Stimulated activated CD8-positive, alpha-beta memory T cell treated with anti-CD3 and anti-CD28 coated beads, Interleukin-12 subunit alpha, Interleukin-12 subunit beta, amount 100 ng/mL, for 24 hours (primary cell): ENCODE results near the gene OTOF.

Source experiments
- DNase-seq: peaks from one replicate; pipeline ENCODE4 v3.0.0-alpha.2; 2020; ENCODE audit errors: extremely low read depth

OTOF gene

GRCh38 chr2:26500406-26500805, 22.5 kb upstream of the OTOF start:
- DNase-seq, result no peak

DNA sequence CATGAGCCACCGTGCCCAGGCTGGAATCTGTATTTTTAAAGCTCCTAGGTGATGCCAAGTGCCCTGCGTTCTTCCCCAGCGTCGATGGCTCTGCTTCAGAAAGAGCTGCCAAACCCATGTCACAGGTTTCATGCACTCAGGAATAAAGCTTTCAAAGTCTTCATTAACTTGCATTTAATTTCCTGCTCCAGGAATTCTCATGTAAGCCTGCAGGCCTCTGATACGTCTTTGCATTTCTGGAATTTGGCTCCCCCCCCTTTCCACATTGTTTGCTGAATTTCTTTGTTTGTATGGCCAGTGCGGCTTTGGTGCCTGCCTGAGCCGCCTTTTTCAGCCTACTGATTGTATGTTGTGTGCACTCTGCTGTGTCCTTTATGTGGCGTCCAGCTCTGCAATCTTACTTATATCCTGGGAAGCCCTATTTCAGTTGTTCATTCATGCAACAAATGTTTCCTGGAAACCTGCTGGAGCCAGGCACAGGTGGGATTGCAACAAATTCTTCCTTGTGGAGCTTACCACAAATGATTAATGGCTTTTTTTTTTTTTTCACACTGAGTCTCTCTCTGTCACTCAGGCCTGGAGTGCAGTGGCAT, 17.9 kb upstream of the OTOF start:
- DNase-seq, result no peak

GRCh38 chr2:26494891-26495290, 17.0 kb upstream of the OTOF start:
- DNase-seq, result no peak

- DNase-seq, result no peak
These were observed 16.3 kb upstream of the OTOF start for GRCh38 chr2:26494199-26494598.

DNA sequence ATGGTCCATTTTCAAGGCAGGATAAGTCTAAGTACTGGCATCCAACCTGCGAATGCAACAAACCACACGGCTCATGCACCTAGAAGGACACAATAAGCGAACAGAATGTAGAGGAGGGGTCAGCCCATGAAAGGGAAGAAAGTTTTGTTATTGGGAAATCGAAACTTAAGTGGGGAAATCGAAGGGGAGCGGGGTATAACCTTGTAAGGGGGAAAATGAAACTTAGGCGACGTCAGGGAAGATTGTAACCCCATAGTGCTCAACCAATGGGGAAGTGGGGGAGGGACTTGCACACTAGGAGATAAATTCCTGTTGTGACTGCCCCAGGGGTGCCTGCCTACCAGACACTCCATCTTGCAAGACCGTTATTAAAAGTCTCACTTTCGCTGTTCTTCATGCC, 15.6 kb upstream of the OTOF start:
- no peak for DNase-seq

DNA sequence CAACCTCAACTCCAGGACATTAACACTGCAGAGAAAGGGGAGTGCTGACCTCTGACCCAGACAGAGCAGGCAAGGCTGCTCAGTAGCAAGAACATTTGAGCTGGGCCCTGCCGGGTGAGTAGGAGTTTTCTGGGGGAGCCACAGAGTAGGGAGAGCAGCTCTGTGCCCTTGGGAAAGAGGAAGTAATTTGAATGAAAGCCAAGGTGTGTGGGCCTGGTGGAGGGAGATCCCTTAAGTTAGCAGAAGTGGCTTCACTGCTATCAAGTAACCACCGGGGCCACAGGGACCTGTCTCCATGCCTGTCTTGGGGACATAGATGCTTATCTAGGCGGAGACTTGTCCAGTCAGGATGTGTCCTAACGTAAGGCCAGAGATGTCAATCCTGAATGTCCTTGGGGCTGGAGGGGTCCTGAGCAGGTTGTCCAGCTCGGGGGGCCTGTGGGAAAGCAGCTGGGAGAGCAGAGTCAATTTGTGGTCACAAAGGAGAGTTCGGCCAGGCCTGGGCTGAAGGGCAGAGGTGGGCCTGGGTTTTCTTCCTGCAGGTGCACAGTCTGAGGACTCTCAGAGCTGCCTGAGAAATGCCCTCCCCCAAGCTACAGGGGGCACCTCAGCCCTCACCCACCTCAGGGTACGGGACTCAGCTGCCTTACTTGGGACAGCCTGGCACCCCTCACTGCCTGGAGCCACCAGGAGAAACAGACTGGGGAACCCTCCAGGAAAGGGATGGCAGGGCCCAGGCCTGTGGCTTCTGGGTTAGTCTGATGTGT, 15.0 kb upstream of the OTOF start:
- DNase-seq, result no peak

DNA sequence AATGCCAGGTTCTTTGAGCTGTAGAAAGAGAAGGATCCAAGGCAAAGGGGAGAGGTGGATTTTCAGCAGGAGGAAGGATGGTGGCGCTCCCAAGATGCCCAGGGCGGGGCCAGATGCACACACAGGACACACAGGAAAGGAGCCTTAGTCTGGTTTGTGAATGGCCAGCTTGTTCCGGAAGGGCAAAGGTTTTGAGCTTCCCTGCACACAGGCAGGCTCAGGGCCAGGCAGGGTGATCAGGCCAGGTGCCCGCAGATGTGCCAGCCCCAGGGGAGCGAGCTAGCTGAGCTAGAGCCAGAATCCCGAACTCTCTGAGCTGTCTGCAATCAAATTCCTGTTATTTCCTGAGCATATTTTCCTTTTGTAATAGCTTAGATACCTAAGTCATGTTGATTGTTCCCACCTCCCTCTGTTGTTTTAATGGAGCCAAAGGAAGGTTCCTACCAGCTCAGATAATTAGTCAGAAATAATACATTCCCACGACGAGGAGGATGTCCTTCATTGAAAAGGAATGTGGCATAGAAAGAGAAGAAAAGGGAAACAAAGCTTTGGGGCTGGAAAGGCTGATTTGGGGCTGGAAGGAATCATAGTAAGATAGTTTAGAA, 13.7 kb upstream of the OTOF start:
- no peak for DNase-seq

- no peak for DNase-seq
These were observed 11.4 kb upstream of the OTOF start for GRCh38 chr2:26489213-26489850.

DNA sequence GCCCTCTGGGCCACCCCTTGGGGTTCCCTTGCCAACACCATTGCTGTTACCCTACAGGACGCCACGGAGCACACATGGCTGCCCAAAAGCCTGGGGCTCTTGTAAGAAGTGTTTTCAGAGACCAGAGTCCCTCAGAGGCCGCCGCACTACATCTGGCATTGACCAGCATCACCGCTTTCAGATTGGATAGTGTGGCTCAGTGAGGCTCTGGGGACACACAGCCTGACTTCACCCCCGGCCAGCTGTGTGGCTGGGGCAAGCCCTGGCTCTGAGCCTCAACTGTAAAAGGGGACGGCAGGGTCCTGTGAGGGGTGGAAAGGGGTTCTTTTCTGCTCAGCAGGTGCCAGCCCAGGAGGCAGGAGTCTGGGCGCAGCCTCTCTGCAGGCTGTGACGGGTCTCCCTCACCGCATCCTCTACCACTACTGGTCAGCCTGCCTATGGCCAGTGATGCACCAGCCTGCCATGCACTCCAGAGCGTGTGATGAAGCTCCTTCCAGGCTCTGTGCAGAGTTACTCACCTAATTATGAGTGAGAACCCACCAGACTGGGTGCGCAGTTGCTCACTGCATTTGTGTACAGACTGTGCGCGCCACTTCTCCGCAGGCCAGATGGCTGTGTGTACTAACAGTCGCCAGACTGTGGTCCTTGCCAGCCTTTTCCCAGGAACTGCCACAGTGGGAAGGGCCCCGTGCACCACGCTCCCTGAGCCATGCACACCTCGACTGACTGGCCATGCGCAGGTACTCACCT, 10.7 kb upstream of the OTOF start:
- no peak for DNase-seq

DNA sequence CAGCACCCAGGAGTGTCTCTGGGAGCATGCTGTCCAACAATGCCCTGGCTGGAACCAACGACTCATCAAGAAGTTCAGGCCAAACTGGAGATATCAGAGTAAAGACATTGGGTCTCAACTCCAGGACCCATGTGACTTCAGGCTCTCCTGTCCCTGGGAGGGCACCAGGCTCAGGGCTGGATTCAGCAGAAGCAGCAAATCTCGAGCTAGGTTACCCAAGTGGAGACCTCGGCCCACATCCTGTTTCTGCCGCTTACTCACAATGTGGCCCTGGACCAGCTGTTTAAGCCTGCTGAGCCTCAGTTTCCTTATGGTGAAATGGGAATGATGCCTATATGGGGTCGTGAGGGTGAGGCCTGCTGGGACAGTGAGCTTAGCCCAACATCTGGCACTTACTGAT, 9.3 kb upstream of the OTOF start:
- DNase-seq, result no peak

DNA sequence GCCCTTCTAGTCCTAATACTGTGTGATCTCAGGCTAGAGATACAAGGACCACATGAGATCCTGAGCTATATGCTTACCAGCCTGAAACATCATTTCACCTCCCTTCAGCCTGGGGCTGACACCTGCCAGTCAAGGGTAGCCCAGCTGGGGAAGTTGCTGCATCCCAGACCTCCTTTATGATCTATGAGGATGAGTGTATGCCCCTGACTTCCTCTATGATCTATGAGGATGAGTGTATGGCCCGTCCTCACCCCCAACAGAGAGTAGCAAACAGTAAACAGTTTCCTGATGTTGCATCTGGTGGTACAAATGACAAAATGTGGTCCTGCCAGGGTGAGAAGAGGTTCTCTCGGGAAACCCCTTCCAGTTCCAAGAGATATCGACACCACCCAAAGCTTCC, 8.9 kb upstream of the OTOF start:
- no peak for DNase-seq

DNA sequence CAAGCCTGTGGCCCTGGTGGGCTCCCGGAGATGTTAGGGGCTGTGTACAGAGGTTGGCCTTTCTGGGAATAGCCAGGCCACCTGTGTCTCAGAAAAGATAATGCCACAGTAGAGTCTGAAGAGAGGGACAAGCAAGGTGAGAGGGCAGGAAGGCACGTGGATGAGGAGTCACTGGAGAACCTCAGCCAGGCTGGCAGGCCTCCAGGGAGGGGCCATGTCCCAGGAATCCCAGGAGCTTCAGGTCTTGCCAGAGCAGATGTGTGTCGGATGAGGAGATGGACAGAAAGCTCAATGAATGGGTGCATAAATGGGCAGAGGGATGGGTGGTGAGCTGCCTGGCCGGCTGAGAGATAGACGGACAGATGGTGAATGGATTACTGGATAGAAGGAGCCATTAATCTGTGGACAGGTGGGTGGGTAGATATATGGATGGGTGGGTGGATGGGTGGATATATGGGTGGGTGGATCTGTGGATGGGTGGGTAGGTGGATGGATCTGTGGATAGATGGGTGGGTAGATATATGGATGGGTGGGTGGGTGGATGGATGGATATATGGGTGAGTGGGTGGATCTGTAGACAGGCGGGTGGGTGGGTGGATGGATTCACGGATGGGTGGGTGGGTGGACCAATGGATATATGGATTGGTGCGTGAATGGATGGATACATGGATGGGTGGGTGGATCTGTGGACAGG, 7.9 kb upstream of the OTOF start:
- DNase-seq, result no peak

DNA sequence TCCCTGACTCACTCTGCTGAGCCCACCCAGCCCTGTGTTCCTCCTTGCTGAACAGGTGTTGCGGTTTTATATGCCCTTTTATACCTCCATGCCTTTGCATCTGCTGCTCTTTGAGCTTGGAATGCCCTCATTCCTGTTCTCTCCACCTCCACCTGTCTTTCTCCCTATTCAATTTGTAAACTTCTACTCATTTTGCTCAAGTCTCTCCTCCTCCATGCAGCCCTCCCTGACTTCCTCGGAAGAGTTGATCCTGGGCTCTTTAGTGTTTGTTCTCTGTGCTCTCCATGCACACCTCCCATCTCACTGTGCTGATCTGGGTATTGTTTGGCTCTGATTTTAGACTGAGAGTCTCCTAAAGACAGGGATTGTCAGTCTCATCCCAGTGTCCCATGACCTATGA, 7.2 kb upstream of the OTOF start:
- DNase-seq, result no peak

DNA sequence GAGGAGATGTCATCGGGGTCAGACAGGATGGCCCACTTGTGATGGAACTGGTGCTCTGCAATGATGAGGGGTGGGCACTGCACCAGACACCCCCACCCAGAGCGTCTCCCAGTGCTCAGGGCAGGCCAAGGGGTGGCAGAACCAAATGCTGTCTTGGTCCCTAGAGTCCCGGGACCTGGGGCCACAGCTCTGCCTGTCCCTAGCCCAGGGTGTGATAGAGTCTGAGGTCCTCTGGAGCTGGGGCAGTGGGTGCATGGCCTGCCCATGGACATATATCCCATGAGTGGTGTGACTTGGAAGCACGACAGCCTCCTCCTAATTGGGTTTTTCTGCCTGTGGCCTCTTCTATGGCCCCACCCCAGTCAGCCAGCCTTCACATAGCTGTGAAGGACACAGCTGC, 6.7 kb upstream of the OTOF start:
- DNase-seq, result no peak

DNA sequence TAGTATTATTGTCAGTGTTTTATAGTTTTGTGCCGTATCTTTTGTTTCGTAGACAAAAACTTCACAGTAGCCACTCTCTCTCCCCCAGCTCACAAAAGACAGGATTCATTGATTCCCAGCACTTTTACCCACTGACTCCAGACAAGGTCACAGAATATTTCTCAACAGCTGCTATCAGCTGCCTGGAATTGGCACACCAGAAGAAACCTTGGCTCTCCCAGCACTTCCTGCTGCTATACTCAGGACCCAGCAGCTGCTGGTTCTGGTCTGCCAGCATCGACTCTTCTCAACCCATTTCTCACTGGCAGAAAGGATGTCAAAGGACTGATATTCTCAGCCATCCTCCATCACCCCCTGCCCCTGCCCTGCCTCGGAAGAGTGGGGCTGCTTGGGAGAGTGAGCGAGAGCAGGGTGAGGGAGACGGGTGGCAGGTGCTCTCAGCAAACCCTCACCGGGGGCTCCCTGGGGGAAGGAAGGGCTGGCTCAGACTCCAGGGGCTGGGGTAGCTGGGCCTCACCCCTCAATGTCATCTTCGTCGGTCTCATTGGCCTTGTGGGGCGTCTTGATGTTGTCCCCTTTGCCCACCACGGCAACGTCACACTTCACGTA, 6.1 kb upstream of the OTOF start:
- DNase-seq, result no peak

DNA sequence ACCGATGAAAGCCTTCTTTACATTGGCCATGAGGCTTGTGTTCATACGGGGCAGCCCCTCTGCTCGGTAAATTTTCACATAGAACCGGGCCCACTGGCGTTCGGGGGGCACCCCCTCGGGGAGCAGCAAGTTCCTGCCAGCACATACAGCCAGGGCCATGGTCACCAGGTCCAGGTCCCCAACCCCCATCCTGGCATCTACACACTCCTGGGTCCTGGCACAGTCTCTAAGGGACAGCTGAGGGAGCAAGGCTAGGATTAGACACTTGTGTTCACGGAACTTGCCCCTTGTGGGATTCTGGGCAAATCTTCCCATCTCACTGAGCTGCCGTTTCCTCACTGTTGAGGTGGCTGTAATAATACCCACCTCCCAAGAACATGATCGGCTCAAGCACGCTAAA, 5.6 kb upstream of the OTOF start:
- no peak for DNase-seq

DNA sequence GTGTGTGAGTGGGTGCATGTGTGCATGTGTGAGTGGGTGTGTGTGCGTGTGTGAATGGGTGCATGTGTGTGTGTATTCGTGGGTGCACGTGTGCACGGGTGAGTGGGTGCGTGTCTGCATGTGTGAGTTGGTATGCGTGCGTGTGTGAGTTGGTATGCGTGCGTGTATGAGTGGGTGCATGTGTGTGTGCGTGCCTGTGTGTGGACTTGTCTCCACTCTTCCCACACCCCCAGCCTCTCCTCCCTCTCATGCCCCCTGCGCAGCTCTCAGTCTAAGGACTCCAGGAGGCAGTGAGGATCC, 5.1 kb upstream of the OTOF start:
- DNase-seq, result no peak

DNA sequence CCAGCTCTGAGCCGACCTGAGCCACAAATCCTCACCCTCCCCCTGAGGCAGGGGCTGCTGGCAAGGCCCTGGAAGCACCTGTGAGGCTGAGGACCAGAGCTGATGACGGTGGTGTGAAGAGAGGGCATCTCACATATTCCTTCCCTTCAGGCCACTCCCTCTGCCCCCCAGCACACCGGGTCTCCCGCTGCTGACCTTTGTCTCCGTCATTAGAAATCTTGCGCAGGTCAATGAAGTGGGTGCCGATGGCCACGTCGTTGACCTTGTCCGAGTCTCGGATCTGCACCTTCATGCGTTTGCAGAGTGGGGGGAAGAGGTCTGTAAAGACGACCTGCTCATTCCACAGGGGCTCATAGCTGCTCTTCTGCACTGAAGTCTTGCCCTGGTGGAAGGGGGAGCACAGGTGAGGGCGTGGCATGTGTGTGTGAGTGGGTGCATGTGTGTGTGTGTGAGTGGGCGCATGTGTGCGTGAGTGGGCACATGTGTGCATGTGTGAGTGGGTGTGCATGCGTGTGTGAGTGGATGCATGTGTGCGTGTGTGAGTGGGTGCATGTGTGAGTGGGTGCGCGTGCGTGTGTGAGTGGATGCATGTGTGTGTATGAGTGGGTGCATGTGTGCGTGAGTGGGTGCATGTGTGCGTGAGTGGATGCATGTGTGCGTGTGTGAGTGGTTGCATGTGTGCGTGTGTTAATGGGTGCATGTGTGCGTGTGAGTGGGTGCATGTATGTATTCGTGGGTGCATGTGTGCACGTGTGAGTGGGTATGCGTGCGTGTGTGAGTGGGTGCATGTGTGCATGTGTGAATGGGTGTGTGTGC, 4.5 kb upstream of the OTOF start:
- DNase-seq, result no peak

DNA sequence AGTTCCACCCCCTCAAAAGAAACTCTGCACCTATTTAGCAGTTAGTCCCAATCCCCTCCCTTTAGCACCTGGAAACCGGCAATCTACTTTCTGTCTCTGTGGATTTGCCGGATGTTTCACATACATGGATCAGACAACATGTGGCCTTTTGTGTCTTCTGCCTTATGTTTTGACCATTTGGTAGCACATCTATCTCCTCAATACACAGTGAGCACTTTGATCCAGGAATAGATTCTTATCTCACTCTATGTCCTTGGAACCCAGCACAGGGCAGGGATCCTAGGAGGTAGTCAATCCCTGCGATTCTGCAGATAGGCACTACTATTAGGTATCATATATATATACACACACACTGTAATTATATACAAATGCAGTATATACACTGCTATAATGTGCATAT, 3.8 kb upstream of the OTOF start:
- DNase-seq, result no peak

DNA sequence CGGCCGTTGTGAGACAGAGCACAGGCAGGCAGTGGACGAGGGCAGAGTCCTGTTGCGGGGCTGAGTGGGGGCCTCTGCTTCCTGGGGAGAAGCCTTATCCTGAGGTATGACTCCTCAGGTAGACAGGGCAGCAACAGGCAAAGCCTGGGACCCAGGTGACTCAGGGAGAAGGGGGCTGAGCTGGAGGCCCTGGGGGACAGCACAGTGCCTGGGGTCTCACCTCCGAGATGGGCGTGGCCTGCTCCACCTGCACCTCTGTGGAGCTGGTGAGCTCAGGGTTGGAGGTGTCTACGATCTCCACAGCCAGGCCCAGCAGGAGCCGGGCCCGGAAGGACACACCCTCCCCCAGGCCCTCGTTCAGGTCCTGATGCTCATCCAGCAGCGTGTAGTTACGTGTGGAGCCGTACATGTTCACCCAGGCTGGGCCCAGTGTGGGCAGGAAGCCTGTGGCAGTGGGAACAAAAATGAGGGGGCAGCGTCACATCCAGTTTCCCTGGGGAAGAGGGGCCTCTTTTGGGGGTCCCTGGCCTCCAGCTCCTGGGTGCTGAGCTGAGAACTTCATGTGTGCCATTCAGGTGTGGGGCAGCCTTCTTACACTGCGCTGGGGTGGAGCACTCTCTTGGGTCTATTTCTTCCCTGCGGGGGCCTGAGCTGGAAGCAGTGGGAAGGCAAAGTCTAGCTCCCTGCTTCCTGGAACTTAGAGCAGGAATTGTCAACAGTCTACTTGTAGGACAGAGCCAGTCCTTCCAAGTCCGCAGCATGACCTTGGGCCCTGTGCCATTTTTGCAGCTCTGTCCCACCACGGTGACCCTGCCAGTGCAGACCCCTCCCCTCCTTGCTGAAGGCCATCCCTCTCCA, 2.9 kb upstream of the OTOF start:
- no peak for DNase-seq
